Neural progenitor cell (in vitro differentiated cells): ENCODE measurements around the gene GABBR2. TPM values are rescaled to one million over a fixed set of nuclear protein-coding genes. Genes with fewer than 3 reads are reported as not detected.

ENCODE experiments used
- DNase-seq: peaks from one replicate; pipeline ENCODE4 v3.0.0-alpha.2; 2016; ENCODE audit warnings: low spot score
- H2AFZ ChIP-seq: fragments of 200-600 bp; sonication (generic); replicated peaks from 2 replicates; pipeline ENCODE4 v1.6.1; 2016; ENCODE audit warnings: antibody characterized with exemption
- H3F3A ChIP-seq: fragments of 200-600 bp; sonication (generic); 2 replicates; pipeline ENCODE4 v1.6.1; 2016; ENCODE audit warnings: antibody characterized with exemption, low read depth
- H3K27ac ChIP-seq: fragments of 200-600 bp; sonication (generic); 2 replicates; pipeline ENCODE4 v1.5.1; 2016; ENCODE audit warnings: mild to moderate bottlenecking
- H3K27me3 ChIP-seq: fragments of 200-600 bp; sonication (generic); 2 replicates; pipeline ENCODE4 v1.6.1; 2016; ENCODE audit warnings: mild to moderate bottlenecking, moderate library complexity
- H3K36me3 ChIP-seq: fragments of 200-600 bp; sonication (generic); 2 replicates; pipeline ENCODE4 v1.5.1; 2016
- H3K4me1 ChIP-seq: fragments of 200-600 bp; sonication (generic); 2 replicates; pipeline ENCODE4 v1.6.1; 2016; ENCODE audit warnings: mixed run types
- H3K4me2 ChIP-seq: fragments of 200-600 bp; sonication (generic); 2 replicates; pipeline ENCODE4 v1.6.1; 2016
- H3K4me3 ChIP-seq: fragments of 200-600 bp; sonication (generic); 2 replicates; pipeline ENCODE4 v1.5.1; 2016
- H3K79me2 ChIP-seq: fragments of 200-600 bp; sonication (generic); 2 replicates; pipeline ENCODE4 v1.6.1; 2016; ENCODE audit warnings: low read depth
- H3K9ac ChIP-seq: fragments of 200-600 bp; sonication (generic); 2 replicates; pipeline ENCODE4 v1.6.1; 2016
- H3K9me3 ChIP-seq: fragments of 200-600 bp; sonication (generic); 2 replicates; pipeline ENCODE4 v1.5.1; 2016; ENCODE audit warnings: low read depth
- H4K20me1 ChIP-seq: fragments of 200-600 bp; sonication (generic); 2 replicates; pipeline ENCODE4 v1.6.1; 2016; ENCODE audit warnings: low read depth
- H3K27ac Mint-ChIP-seq: 3 replicates; pipeline ENCODE4 v1.8.0; 2021; ENCODE audit warnings: mixed read lengths
- H3K27me3 Mint-ChIP-seq: 2 replicates; pipeline ENCODE4 v1.8.0; 2022; ENCODE audit warnings: low read depth, mild to moderate bottlenecking, inconsistent platforms, moderate library complexity, mixed read lengths; ENCODE audit not compliant: insufficient read depth
- H3K36me3 Mint-ChIP-seq: 3 replicates; pipeline ENCODE4 v1.8.0; 2021; ENCODE audit warnings: mixed read lengths
- H3K4me1 Mint-ChIP-seq: 3 replicates; pipeline ENCODE4 v1.8.0; 2021; ENCODE audit warnings: mixed read lengths
- H3K4me3 Mint-ChIP-seq: 3 replicates; pipeline ENCODE4 v1.8.0; 2021; ENCODE audit warnings: mild to moderate bottlenecking, moderate library complexity, mixed read lengths
- H3K9me3 Mint-ChIP-seq: 3 replicates; pipeline ENCODE4 v1.8.0; 2020; ENCODE audit warnings: mixed read lengths
- EZH2 ChIP-seq: fragments of 200-600 bp; sonication (generic); IDR thresholded peaks from 2 replicates; pipeline ENCODE4 v1.6.1; 2017; ENCODE audit warnings: antibody characterized with exemption, mild to moderate bottlenecking, moderate library complexity
- EZH2phosphoT487 ChIP-seq: fragments of 200-600 bp; sonication (generic); IDR thresholded peaks from 2 replicates; pipeline ENCODE4 v1.6.1; 2017; ENCODE audit warnings: antibody characterized with exemption
- total RNA-seq: library from RNA; depleted of rRNA; stranded (reverse); fragments of >200 nt; gene quantifications from 2 replicates; pipeline ENCODE4 v1.2.3, GENCODE V29; 2015; ENCODE audit warnings: low replicate concordance
- TF ChIP-seq, protein P1 (sequence below): fragments of 200-600 bp; sonication (generic); IDR thresholded peaks from 2 replicates; pipeline ENCODE4 v1.5.1; 2017; ENCODE audit warnings: antibody characterized with exemption, mild to moderate bottlenecking

GABBR2 gene
- total RNA-seq, 1 donor from 2014 or later, result not detected

DNA sequence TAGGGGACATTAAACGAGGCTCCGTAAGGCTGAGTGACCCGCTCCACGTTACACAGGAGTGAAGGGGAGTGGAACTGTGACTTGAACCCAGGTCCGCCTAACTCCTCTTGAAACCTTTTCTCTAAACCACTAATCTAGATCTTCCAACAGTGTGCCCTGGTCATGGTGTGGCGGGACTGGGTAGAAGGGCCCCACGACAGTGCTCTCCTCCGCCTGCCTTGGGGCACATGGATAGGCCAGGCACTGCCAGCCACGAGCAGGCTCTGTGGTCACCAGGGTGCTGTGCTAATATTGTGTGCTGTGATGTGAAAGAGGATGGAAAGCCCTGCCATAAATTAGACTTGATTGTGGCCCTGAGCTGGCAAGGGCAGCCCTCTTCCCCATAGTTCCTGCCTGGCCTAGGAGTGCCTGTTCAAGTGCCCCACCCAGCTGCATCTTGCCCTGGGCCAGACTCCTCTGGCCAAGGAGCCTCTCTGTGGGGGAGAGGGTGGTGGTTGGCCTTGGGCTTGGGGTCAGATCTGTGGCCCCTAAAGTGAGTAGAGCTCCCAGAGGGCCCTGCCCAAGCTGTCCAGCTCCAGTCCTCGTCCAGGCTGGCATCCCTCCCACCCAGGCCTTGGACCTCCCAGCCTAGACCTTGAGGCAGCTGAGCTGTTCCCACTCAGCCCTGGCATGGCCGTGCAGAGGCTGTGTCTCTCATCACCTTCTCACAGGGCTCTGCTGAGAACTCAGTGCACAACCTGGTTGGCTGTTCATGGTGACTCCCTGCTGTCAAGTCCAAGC, 385.5 kb downstream of the GABBR2 start:
- H3K4me2 ChIP-seq, result no peak overlapping the region
- no peak overlapping the region for H3K27ac ChIP-seq
- TF ChIP-seq, protein P1, sequence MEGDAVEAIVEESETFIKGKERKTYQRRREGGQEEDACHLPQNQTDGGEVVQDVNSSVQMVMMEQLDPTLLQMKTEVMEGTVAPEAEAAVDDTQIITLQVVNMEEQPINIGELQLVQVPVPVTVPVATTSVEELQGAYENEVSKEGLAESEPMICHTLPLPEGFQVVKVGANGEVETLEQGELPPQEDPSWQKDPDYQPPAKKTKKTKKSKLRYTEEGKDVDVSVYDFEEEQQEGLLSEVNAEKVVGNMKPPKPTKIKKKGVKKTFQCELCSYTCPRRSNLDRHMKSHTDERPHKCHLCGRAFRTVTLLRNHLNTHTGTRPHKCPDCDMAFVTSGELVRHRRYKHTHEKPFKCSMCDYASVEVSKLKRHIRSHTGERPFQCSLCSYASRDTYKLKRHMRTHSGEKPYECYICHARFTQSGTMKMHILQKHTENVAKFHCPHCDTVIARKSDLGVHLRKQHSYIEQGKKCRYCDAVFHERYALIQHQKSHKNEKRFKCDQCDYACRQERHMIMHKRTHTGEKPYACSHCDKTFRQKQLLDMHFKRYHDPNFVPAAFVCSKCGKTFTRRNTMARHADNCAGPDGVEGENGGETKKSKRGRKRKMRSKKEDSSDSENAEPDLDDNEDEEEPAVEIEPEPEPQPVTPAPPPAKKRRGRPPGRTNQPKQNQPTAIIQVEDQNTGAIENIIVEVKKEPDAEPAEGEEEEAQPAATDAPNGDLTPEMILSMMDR, result no peak
- no peak for TF ChIP-seq EZH2
- TF ChIP-seq EZH2phosphoT487, result no peak
- DNase-seq, result no peak
- H3K9ac ChIP-seq, result no peak overlapping the region
- no peaks in the 10 kb centered on the region for H3K9me3 ChIP-seq
- no peaks in the 10 kb centered on the region for H3K36me3 Mint-ChIP-seq
- H2AFZ ChIP-seq, result no peak overlapping the region
- no peak overlapping the region for H3K27ac Mint-ChIP-seq
- no peaks in the 10 kb centered on the region for H3K4me1 ChIP-seq
- H3K36me3 ChIP-seq, result no peaks in the 10 kb centered on the region
- H3K27me3 Mint-ChIP-seq, result peaks cover 5% of the 10 kb centered on the region
- no peaks in the 10 kb centered on the region for H4K20me1 ChIP-seq
- no peaks in the 10 kb centered on the region for H3K9me3 Mint-ChIP-seq
- H3K79me2 ChIP-seq, result no peaks in the 10 kb centered on the region
- no peaks in the 10 kb centered on the region for H3K27me3 ChIP-seq
- H3F3A ChIP-seq, result no peaks in the 10 kb centered on the region
- no peak overlapping the region for H3K4me3 ChIP-seq
- no peaks in the 10 kb centered on the region for H3K4me1 Mint-ChIP-seq
- no peak overlapping the region for H3K4me3 Mint-ChIP-seq

DNA sequence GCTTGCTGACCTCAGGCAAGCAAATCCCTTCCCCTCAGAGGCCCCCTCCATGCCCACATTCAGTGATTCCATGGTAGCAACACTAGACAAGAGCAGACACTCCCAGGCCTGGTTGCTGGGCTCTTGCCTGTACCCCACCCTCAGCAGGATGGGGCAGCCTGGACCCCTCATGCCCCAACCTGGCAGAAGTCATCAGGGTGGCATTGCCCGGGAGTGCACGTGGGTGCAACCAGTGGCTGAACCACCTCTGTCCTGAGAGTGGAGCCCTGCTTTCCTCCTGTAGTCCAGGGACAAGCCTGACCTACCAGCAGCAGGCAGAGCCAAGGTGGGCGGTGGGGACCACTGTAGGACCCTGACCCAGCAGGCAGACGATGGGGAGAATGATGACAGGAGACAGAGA, 387.5 kb downstream of the GABBR2 start:
- Histone ChIP-seq H3K9ac (no peak overlapping the region), H3K4me1 (no peaks in the 10 kb centered on the region), H2AFZ (no peak overlapping the region), H3K27ac (no peak overlapping the region), H3K36me3 (no peaks in the 10 kb centered on the region), H3K9me3 (no peaks in the 10 kb centered on the region), H3K4me2 (no peak overlapping the region), H3K79me2 (no peaks in the 10 kb centered on the region), H3K27me3 (no peaks in the 10 kb centered on the region), H4K20me1 (no peaks in the 10 kb centered on the region), H3F3A (no peaks in the 10 kb centered on the region), H3K4me3 (no peak overlapping the region)
- Mint-ChIP-seq H3K4me3 (no peak overlapping the region), H3K27me3 (peaks cover 15% of the 10 kb centered on the region), H3K27ac (no peak overlapping the region), H3K9me3 (no peaks in the 10 kb centered on the region), H3K36me3 (no peaks in the 10 kb centered on the region), H3K4me1 (peaks cover 17% of the 10 kb centered on the region)
- DNase-seq, result no peak
- TF ChIP-seq EZH2, result no peak
- no peak for TF ChIP-seq EZH2phosphoT487
- TF ChIP-seq, protein P1, result no peak

DNA sequence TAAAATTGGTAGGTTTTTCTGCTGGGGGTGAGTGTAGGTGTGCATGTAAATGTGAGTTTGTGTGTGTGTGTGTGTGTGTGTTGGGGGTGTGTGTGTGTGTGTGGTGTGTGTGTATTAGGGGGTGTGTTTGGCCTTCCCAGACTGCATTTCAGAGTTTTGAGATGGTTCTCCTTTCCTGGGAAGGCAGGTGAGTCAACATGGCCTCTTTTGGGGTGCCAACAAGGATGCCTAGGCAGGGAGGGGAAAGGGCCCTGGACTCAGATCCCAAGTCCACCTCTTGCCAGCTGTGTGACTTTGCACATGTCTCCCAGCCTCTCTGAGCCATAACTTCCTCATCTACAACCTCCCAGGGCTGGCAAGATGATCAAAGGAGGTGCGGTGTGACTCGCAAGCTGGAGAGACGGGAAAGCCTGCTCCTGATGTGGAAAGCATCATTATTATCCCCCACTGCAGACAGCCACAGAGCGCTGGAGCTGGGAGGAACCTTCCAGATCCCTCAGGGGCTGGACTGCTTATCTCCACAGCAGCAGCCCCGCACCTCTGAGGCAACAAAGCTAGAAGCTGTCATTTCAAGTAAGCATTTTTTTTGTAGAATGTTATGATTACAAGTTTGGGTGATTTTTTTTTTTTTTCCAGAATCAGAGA, 389.8 kb downstream of the GABBR2 start:
- no peak overlapping the region for H3K4me3 Mint-ChIP-seq
- peaks cover 24% of the 10 kb centered on the region for H3K27me3 Mint-ChIP-seq
- no peak for TF ChIP-seq EZH2
- no peak for TF ChIP-seq EZH2phosphoT487
- TF ChIP-seq, protein P1, result no peak
- DNase-seq, result no peak
- Histone ChIP-seq H3K36me3 (no peaks in the 10 kb centered on the region), H3K79me2 (no peaks in the 10 kb centered on the region), H3K4me2 (no peak overlapping the region), H2AFZ (no peak overlapping the region), H3K9ac (no peak overlapping the region), H3F3A (no peaks in the 10 kb centered on the region), H3K9me3 (no peaks in the 10 kb centered on the region), H3K27me3 (no peaks in the 10 kb centered on the region), H4K20me1 (no peaks in the 10 kb centered on the region), H3K27ac (no peak overlapping the region), H3K4me3 (no peak overlapping the region), H3K4me1 (no peaks in the 10 kb centered on the region)
- H3K9me3 Mint-ChIP-seq, result no peaks in the 10 kb centered on the region
- peaks cover 27% of the 10 kb centered on the region for H3K4me1 Mint-ChIP-seq
- no peak overlapping the region for H3K27ac Mint-ChIP-seq
- no peaks in the 10 kb centered on the region for H3K36me3 Mint-ChIP-seq
